Urothelium cell line (cell line): ENCODE data around the gene MAN1A1.

Source experiments
- DNase-seq: peaks from one replicate; pipeline ENCODE4 v3.0.0; 2011; ENCODE audit warnings: low spot score, mixed read lengths
- FAIRE-seq: peaks from 2 replicates; lab custom pipeline; 2011; peaks lifted over from hg19 to GRCh38; lab: Jason Lieb, UNC

The MAN1A1 gene

DNA sequence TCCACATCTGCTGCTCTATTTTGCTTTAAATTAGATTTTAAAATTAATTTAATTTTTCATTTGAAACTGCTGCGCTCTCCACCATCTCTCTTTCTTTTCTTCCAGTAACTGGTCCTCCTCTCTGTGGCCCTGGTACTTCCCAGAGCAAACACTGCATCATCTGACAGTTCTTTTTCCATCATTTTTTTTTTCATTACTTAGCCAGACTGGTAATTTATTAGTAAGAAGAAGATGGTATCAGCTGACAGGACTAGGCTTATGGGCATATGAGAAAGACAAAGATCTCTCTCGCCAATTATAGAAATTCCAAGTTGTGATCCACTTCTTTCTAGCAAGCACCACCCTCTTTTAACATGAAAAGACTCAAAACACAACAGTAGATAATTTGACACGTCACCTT, 197.4 kb downstream of the MAN1A1 start:
- FAIRE-seq (no peak), DNase-seq (no peak)

DNA sequence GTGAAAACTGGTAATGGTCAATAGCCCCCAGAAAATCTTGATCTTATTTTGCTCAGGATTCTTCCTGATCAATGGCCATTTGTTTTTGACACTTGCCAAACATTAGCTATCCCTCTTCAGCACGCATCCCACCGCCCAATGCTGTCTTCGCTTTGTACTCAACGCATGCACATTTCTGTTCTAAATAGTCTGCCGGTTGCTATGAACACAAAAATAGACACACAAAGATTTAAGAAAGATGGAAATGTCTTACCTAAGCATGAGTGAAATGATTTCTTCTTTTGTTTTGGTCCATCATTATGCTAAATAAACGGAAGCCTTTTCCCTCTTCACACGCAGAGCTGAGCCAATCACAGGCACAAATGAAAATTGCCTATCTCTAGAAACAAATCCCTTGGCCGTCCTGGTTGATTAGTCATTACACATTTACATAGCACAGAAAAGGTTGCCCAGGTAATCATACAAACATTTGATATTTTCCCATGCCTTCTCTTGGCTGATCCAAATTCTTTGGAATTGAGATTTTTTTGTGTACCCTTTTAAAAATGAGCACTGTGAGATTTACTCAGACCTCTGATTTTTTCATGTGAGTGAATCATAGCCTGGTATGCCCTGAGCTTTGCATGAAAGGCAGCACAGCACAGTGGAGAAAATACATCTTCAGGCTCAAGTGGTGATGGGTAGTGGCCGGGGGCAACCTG, 200.6 kb downstream of the MAN1A1 start:
- DNase-seq (no peak), FAIRE-seq (no peak)

DNA sequence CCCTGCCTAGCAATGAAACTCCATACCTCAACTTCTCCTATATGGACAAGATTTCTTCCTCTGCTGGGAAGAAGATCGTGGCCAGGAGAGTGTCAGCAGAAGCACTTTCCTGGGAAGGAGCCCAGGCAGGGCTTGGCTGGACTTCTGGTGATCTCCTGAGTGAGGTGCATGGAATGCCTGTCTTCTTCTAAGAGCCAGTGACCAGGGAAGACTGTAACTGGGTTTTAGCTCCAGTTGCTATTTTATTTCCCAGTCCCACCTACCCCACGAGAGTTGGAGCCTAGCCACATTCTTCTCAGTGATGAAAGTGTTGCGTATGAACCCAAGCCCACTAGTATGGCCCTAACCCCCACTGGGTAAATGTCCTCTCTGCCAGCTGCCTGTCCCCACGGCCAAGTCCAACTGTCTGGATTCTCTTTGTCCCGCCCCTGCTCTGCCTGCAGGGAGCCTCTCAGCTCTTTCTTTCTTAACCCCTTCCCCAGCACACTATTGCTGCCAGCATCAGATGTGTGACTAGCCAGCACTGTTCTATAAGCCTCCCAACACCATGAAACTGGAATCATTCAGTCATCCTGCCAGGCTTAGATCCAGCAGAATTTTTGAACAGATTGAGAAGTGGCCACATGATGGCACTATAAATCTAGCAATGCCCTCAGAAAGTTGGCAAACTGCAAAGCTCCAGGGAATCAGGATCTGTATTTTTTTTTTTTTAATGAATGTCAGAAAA, 201.3 kb downstream of the MAN1A1 start:
- FAIRE-seq: no peak
- peak; percentile 61 for DNase-seq

DNA sequence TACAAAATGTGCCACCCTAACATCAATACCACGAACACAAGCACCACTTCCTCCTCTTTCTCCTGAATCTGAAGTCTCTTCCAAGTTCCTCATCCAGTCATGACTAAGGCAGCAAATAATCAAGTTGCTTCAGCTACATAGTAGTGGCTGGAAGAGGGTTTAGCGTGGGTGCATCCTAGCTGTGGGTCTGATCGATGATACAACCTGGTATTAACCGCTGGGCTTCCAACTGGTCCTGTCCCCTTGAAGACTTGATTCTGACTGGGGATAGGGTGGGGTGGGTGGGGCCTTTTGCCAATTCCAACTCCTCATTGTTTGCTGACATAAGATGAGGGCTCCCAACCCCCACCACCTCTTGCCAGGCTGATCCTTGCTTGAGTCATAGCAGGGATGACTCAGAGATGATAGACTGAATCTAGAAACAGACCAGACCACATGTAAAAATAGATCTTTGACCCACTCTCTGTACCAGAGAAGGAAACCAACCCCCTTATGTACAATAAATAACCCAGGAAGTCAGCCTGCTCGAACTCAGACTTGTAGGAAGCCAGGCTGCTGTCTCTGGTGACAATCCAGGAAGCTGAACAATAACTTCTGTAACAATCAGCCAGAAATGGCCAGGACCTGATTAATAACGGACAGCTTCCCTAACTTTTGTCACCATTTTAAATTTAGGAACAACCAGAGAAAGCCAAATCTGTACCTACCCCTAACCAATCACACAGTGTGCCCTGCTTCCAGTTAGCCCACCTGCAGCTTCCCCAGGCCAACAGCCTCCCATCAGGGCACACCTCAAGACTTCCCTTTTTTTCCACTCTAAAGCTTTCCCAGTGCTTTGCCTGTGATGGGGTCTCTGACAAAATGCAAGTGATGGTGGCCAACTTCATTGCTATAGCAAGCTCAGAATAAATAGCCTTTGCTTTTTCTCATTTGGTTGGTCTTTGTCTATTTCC, 202.2 kb downstream of the MAN1A1 start:
- no peak for FAIRE-seq
- peak; percentile 89 for DNase-seq

DNA sequence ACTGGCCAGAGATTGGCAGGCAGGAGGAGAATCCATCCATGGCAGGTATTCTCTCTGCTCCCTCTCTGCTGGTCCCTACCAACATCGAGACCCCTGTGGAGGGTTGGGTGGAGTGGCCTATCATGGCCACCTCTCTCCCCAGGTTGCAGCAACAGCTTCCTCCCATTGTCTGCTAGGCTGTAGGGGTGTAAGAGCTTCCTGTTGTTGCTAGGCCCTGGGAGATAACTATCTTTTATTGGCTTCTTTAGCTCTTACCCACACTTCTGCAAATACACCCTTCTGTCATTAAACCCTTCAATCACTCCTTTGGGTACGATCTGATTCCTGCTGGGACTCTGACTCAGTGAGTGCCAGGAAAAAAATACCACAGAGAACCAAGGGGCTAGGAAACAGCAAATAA, 204.4 kb downstream of the MAN1A1 start:
- FAIRE-seq (no peak), DNase-seq (no peak)

DNA sequence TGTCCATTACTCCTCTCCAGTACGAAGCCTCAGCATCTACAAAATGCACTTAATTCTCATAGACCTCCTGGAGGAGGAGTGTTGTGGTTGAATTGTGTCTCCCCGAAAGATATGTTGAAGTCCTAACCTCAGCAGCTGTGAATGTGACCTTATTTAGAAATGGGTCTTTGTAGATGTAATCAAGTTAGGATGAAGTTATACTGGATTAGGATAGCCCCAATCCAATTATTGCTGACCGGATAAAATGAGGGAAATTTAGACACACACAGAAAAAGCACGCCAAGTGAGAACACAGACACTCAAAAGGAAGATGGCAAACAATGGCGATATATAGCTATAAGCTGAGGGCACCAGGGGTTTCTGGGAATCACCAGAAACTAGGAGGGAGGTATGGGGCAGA, 206.9 kb downstream of the MAN1A1 start:
- no peak for FAIRE-seq
- no peak for DNase-seq

DNA sequence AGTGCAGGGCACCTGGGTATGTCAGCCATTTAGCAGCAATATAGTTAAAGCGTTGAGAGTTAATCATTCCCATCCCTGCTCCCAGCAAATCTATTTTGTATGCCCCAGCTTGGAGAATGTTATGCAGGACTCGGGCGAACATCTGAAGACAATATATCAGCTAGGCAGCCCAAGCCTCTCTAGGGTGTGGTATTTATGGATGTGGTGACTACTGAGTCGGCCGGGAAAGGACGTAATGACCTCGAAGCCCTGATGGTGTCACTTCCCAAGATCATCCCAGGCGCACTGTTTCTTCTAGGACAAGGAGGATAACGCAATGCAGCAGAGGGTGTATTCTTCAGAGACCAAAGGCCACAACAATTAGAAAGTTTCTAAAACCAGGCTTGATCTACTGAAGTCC, 207.5 kb downstream of the MAN1A1 start:
- FAIRE-seq: no peak
- DNase-seq: no peak

DNA sequence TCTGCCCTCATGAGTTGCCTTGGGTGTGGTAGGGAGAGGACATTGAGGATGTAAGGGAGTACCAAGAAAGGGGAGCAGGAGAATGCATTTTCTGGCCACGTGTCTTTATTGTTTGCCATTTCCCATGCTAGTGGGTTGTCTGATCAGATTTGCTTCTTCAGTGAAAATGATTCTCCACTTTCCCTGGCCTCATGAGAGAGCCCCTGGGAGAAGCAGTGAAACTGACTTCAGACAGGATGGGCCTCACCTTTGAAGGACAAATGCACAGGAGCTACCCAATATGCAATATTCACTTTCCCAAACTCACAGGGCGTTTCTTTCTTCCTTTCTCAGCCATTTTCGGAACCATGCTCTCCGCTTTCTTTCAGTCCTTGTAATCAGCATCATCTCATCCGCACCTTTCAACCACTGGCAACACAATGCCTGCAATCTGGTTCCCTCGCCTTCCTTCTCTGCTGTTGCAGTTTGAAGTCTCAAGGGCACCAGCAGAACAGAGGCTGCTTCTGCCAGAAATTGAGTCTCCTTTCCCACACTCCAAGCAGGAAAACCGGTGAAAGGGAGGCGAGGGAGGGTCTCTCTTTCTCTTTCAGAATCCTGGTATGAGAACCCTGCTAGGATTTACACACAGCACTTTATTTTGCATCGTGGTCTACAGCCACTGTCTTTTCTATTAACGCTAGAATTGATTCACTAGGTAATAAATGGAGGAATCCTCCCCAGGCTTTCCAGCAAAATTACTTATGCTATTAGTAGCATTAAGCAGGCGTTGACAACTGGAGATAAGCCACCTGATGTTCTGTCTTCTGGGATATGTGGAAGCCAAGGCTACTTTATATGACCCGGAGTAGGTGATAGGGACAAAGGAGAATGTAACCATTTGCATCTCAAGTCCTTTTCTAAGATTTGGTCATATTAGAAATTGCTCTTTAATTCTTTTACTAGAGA, 209.1 kb downstream of the MAN1A1 start:
- no peak for DNase-seq
- FAIRE-seq: no peak

DNA sequence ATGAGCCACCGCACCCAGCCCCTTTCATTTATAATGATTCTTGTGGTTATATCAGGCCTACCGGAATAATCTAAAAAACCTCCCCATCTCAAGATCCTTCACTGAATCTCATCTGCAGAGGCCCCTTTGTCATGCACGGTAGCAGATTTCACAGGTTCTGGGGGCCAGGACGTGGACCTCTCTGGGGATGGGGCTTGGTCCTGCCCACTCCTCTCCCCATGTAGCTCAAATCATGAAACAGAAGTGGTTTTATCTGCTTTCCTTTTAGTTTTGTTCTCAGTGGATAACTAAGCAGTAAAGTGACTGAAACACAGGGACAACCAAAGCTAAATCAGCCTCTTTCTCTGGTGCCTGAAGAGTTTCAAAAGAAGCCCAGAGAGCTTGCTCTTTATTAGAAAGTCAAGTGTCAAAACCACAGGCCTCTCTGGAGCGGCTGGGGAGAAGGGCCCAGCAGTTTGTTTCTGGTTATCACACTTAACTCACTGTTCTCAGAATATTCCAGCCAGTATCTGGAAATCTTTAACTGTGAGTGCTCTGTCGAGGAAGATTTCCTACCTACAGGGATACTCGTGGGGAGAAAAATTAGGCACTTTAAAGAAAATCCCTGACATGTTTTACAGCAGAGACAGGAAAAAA, 210.5 kb downstream of the MAN1A1 start:
- DNase-seq (no peak), FAIRE-seq (no peak)

DNA sequence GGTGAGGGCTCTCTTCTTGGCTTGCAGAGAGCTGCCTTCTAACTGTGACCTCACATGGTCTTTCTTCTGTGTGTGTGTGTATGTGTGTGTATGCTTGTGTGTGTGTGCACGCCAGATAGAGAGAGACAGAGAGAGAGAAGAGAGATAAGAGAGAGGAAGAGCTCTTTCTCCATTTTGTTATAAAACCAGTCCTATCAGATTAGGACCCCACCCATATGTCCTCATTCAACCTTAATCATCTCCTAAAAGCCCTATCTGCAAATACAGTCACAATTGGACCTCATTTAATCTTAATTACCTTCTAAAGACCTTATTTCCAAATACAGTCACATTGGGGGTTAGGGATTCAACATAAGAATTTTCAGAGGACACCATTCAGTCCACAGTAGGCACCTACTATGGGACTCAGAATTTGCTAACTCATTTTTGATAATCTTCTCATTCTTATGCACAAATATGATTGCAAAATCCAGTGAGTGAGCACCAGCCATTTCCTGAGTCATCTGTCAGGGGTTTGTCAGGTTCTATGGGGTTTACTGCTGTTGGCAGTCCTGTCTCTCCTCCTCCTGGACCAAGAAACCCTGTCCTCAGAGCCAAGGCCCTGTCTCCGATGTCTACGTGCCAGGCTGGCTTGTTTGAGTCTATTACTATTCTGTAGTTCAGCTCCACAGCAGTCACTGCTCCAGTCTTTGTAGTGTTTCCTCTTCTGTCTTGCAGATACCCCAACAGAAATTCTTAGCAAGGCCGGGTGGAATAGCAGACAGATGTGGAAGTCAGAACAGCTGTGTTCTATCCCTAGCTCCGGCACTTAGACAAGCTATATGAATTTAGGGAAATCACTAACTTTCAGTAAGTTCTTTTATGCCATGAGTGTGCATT, 212.1 kb downstream of the MAN1A1 start:
- no peak for DNase-seq

DNA sequence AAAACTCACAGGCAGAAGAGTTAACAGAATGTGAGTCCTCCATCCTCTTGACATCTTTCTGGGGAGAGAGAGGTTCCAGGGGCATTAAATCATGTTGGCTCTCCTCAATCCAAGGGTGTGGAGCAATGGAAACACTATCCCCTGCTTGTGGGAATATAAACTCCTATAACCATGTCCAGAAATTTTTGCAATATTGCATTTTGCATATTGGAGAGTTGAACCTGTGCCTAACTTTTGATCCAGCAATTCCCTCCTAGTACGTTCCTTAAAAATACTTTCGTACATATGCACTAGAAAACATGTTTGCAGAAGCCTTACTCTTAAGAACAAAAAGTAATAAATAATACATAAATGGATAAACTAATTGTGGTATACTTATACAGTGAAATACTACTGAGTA, 214.8 kb downstream of the MAN1A1 start:
- FAIRE-seq (no peak), DNase-seq (no peak)

More for the DNA sequence above, 212.1 kb downstream of the MAN1A1 start:
- no peak for FAIRE-seq

DNA sequence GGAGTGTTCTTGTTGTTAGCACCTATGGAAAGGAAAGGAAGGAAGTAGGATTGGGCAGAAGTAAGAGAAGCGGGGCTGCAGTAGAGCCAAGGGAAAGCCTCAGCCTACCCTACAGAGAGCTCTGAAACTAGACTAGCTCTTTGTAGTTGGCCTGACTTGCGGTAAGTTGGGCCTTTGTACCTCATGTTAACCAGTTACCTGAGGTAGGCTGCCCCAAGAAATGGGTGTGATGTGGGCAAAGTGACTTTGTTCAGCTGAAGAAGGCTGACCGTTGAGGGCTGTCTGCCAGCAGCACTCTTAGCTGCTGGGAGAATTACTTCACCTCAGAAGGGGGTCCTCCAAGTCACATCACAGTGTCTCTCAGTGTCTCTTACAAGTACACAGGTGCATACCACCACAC, 216.2 kb downstream of the MAN1A1 start:
- FAIRE-seq (no peak), DNase-seq (no peak)

DNA sequence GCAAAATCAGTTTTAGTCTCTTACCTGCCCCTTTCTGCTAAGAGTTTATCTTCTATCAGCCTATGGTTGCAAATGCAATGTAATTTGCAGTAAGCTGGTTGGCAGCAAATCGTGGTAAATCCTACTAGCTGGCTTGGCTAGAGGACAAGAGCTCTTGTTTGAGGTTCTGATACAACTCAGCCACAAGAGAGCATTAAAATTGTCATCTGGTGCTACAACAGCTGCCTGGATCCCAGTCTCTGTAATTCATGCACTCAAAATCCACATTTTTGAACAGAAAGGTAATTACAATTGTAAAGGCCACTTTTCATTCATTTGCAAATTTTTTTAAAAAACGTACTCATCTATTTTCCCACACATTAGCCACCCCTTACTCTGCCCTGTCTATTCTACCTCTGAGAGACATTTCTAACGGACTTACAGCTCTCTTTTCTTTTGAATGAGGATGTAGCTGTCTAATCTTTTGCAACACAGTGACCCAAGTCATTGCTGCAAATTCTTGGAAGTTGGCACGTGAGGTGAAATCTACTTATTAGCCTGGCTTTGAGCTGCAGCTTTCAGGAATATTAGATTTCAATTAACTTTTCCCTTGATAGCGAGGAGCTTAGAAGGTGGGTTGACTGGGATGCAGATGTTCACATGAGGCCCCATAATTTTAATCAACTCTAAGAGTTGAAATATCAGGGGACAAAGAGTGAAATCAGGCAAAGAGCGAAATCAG, 217.1 kb downstream of the MAN1A1 start:
- FAIRE-seq (no peak), DNase-seq (no peak)

DNA sequence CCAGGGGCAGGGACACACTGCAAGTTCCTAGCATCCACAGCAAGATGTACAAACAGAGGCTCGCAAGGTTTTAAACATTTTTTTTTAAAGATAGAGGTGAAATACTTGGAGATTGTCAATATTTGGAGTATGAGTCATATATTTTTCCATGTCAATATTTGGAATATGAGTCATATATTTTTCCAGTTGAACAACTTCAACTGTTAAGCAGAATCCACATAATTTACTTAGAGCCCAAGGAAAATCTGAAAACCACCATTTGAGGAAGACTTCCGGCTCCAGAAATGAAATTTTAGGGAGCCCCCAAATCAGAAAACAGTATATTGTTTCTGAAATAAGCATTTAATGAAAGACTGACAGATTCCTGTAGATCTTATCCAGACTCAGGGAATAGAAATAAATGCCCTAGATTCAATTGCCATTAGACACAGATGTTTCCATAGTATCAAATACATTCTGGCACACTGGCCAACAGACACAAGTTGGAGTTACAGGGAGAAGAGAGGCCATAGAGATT, 219.5 kb downstream of the MAN1A1 start:
- FAIRE-seq (no peak), DNase-seq (peak; percentile 16)

DNA sequence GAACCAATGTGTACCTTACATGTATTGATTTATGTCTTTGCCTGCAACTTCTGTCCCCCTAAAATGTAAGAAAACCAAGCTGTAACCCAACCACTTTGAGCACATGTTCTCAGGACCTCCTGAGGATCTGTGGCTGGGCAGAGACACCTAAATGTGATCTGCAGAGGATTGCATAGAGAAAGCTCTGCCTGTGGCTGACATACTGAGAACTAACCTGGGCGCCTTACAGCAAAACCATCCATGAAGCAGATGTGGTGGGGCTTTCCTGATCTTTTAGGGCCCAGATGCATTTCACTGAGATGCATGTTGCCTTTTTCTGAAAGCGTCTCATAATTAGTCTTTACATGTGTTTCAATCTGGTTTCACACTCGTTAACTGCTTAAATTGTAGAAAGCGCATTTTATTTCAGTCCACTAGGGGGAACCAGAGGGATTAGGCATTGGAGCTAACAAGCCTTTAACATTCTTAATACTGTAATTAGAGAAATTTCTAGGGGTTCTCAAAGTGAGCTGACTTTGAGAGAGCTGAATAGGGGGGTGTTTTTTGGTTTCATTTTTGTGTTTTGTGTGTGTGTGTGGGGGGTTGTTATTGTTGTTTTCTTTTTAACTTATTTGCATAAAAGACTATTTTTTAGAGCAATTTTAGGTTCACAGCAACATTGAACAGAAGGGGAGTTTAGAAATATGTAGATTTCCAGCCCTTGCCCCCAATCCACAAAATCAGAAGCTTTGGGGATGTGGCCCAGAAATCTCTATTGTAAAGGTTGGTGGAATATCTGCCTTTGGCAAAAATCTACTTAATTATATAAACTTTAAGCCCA, 220.2 kb downstream of the MAN1A1 start:
- DNase-seq (peak; percentile 36), FAIRE-seq (no peak)

DNA sequence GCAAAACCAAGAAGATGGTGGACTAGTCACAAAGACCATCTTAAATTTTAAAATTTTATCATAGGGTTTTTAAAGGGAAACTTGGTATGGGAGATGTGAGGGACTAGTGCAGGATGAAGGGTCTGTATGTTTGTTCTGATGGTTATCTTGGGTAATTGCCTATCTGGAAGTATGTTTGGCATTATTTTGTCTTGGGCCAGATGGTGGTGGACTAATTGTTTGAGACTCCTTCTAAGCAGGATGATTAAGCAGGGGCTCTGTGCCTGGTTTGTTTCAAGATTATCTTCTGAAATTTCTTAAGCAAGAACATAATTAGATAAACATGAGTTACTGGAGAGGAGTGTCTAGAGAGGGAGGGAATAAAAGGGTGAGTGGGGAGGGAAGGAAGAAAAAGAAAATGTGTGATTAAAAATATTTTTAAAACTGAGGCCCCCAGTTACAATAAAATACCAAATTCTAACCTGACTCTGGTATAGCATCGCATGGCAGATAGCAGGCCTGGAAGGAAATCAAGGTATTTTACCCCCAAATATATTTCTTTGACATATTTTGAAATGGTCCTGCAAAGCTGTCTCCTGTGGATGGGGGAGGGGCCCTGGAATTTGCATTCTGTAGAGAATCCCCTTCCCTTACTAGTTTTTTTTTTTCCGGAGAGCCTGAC, 221.2 kb downstream of the MAN1A1 start:
- no peak for FAIRE-seq
- DNase-seq: no peak

DNA sequence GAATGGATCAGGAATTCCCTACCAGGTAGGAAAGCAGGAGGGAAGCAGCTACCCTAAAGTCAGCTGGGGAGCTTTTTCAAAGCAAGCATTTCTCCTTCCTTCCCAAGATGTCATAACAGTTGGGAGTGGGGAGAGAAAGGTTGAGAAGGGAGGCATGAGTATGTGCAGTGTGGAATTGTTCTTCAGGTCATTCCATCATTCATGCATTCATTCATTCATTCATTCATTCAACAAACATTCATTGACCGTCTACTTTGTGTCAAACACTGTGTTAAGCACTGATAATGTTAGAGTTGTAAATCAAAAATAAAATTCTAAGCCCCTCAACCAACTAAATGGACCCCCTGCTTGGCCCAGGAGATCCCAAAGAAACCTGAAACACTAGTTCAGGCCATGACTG, 221.9 kb downstream of the MAN1A1 start:
- DNase-seq (no peak), FAIRE-seq (no peak)
